Astrocyte (in vitro differentiated cells and primary cell): ENCODE measurements around the gene CCDC178.

Source experiments
- CTCF ChIP-seq: IDR thresholded peaks from 2 replicates; pipeline ENCODE4 v1.5.1; 2011; ENCODE audit warnings: low read depth, mild to moderate bottlenecking, inconsistent platforms, low read length, moderate library complexity; ENCODE audit not compliant: insufficient read depth
- EZH2 ChIP-seq: IDR thresholded peaks from 2 replicates; pipeline ENCODE4 v1.6.1; 2012; ENCODE audit warnings: mild to moderate bottlenecking, low read length, inconsistent platforms; ENCODE audit not compliant: insufficient read depth

GRCh38 chr18:33210575-33211189, 229.8 kb downstream of the CCDC178 start:
- TF ChIP-seq CTCF (peak; percentile 78), EZH2 (no peak)
